GDM1 (cell line): Measurements from ENCODE around the gene ARHGAP33.
"Not testable (repeated sequence)": the region's sequence is repeated elsewhere in the genome, so short reads cannot be mapped to it uniquely, and the experiment has no call there.

ENCODE experiments used
- DNase-seq: peaks from one replicate; lab custom pipeline; 2025; lab: John Stamatoyannopoulos, UW

ARHGAP33 gene

DNA sequence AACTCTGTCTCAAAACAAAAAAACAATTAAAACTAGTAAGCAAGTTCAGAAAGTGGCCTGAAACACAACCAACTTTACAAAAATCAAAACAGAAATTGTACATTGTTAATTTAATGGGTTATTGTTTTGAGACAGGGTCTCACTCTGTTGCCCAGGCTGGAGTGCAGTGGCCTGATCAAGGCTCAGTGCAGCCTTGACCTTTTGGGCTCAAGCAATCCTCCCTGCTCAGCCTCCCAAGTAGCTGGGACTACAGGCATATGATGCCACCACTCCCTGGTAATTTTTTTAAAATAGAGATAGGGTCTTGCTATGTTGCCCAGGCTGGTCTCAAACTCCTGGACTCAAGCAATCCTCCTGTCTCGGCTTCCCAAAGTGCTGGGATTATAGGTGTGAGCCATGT is 20.2 kb downstream of the ARHGAP33 start:
- DNase-seq: not testable (repeated sequence)

GRCh38 chr19:35796645-35797542 is 21.5 kb downstream of the ARHGAP33 start:
- no peak for DNase-seq

DNA sequence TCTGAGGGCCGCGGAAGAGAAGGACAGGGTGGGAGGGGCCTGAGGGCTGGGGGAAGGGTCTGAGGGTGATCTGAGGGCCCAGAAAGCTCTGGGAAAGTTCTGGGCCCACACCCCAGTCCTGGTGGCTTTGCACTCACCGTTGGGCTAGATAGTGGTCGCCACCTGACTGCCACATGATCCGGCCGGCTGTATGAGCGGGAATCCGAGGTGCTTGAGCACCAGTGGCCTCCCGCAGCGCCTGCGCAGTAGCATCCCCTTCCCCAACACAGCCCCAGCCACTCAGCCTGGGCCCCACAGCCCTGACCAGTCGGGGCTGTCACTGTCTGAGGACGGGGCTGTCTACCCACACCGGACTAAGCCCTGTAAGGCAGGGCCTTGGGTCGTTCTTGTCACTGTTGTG is 22.3 kb downstream of the ARHGAP33 start:
- DNase-seq: no peak

- no peak for DNase-seq
Observed at GRCh38 chr19:35801828-35802227, 26.5 kb downstream of the ARHGAP33 start.

DNA sequence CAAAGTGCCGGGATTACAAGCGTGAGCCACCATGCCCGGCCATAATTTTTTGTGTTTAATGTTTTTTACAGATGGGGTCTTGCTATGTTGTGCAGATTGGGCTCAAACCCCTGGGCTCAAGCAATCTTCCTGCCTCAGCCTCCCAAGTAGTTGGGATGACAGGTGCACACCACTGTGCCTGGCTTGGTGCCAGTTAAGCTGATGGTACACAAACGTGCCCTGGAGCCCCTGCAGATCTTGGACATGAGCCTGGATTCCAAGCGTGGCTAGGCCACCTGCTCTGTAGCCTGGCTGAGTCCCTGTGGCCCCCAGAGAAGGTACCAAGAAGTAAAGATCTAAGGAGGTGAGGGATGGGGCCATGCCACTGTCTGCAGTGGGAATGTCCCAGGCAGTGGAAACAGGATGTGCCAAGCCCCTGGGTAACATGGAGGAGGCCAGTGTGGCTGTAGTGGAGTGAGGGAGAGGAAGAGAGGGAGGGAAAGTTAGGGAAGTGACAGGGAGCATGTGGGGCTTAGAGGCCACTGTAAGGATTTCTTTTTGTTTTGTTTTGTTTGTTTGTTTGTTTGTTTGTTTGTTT is 30.2 kb downstream of the ARHGAP33 start:
- no peak for DNase-seq

DNA sequence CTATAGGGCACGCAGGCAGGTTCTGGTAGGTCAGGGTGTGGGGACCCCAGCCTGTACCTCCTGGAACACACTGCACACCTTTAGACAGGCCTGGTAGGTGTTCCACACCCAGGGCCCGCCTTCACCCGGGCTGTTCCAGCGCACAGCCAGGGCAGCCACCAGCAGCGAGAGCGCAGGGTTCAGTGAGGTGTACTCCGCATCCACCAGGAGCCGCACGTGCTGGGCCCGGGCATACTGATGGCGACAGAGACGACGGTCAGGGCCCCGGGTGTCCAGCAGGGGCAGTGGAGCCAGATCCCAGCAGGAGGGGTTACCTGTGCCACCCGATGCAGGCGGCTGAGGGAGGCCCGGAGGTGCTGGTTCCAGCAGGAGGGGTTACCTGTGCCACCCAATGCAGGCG is 31.2 kb downstream of the ARHGAP33 start:
- DNase-seq: no peak

DNA sequence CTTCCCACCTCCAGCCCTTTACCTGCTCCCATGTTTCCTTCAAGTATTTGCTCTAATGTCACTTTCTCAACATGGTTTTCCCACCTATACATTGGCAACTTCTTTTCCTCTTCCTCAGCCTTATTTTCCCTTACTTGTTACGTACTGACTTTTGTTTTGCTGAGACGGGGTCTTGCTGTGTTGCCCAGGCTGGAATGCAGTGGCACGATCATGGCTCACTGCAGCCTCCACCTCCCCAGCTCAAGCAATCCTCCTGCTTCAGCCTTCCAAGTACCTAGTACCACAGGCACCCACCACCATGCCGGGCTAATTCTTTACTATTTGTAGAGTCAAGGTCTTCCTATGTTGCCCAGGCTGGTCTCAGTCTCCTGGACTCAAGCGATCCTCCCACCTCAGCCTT is 32.3 kb downstream of the ARHGAP33 start:
- no peak for DNase-seq

GRCh38 chr19:35811317-35812219 is 36.2 kb downstream of the ARHGAP33 start:
- no peak for DNase-seq

- DNase-seq: no peak
Observed at GRCh38 chr19:35812220-35813042, 37.1 kb downstream of the ARHGAP33 start, which contains the start of gene PRODH2. TSS of gene PRODH2 (minus strand) at chr19:35812845. CDS start at chr19:35812805, 40 bp downstream.

GRCh38 chr19:35813043-35813890 is 37.9 kb downstream of the ARHGAP33 start:
- DNase-seq: no peak

- DNase-seq: no peak
Observed at GRCh38 chr19:35816262-35816661, 40.9 kb downstream of the ARHGAP33 start.

- DNase-seq: no peak
Observed at GRCh38 chr19:35816846-35817245, 41.5 kb downstream of the ARHGAP33 start.

- no peak for DNase-seq
Observed at GRCh38 chr19:35818445-35818844, 43.1 kb downstream of the ARHGAP33 start.

DNA sequence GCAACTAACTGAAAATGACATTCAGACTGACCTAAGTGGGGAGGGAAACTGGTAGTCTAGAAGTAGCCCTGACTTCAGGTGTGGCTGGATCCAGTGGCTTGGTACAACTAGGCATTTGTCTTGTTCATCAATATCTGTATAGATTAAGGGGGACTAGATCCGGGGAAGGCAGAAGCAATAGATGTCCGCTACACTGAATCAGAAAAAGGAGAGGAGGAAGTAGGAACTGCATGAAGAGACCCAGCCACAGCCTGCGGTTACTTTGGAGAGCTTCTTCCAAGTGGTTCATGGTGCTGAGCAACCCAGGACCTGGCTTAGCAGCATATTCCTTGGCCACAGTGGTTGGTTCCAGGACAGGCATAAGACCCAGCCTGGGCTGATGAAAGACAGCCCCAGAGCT is 47.2 kb downstream of the ARHGAP33 start:
- DNase-seq: peak; percentile 65

DNA sequence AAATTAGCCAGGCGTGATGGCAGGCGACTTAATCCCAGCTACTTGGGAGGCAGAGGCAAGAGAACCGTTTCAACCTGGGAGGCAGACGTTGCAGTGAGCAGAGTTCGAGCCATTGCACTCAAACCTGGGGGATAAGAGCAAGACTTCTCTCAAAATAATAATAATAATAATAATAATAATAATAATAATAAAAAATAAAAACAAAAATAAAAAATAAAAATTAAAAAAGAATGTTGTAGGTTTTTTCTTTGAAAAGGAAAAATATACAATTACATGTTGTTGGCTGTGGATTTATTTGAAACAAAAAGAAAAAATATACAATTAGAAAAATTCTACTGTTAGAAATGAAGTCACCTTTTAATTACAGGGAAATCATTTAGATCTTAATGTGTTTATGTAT is 48.8 kb downstream of the ARHGAP33 start:
- DNase-seq: no peak

GRCh38 chr19:35828692-35829301 is 53.4 kb downstream of the ARHGAP33 start:
- DNase-seq: no peak

GRCh38 chr19:35830986-35831385 is 55.6 kb downstream of the ARHGAP33 start:
- no peak for DNase-seq

GRCh38 chr19:35832054-35832453 is 56.7 kb downstream of the ARHGAP33 start:
- DNase-seq: no peak

DNA sequence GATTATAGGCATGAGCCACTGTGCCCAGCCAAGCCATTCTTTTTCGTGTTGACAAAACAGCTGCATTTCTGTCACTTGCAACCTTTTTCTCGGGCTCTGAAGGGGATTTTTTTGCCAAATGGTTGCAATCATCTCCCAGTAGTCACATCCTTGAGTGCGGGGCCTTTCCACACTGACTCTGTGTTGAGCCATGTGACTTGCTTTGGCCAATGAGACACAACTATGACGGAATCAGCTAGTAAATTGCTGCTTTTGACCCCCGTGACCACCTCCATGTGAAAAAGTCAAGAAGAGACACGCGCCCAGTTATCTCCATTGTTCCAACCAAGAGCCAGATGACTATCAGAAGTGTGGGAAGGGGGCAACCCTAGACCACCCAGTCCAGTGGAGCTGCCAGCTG is 58.6 kb downstream of the ARHGAP33 start:
- DNase-seq: no peak

DNA sequence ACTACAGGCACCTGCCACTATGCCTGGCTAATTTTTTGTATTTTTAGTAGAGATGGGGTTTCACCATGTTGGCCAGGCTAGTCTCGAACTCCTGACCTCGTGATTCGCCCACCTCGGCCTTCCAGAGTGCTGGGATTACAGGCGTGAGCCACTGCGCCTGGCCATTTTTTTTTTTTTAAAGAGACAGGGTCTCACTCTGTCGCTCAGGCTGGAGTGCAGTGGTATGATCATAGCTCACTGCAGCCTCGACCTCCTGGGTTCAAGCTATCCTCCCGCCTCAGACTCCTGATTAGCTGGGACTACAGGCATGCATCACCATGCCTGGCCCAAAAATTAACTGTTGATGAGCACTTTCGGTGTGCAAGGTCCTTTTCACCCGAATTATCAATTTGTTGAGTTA is 60.7 kb downstream of the ARHGAP33 start:
- not testable (repeated sequence) for DNase-seq
